Activated T-cell treated with anti-CD3 and anti-CD28 coated beads, Interleukin-2, amount 50 U/mL, for 24 hours (primary cell): ENCODE results near the gene RBMY1A1.
"Not testable (repeated sequence)": the region's sequence is repeated elsewhere in the genome, so short reads cannot be mapped to it uniquely, and the experiment has no call there.

Experiments
- DNase-seq: peaks from one replicate; pipeline ENCODE4 v3.0.0-alpha.2; 2020
- H3K27ac Mint-ChIP-seq: 2 replicates; pipeline ENCODE4 v1.8.0; 2020; ENCODE audit warnings: mild to moderate bottlenecking, mixed read lengths
- H3K27me3 Mint-ChIP-seq: 2 replicates; pipeline ENCODE4 v1.8.0; 2020; ENCODE audit warnings: mixed read lengths
- H3K36me3 Mint-ChIP-seq: 2 replicates; pipeline ENCODE4 v1.8.0; 2020; ENCODE audit warnings: low read depth, mixed read lengths
- H3K4me1 Mint-ChIP-seq: 2 replicates; pipeline ENCODE4 v1.8.0; 2020; ENCODE audit warnings: low read depth, mixed read lengths
- H3K4me3 Mint-ChIP-seq: 2 replicates; pipeline ENCODE4 v1.8.0; 2020; ENCODE audit warnings: mild to moderate bottlenecking, moderate library complexity, mixed read lengths
- H3K9me3 Mint-ChIP-seq: 2 replicates; pipeline ENCODE4 v1.8.0; 2020; ENCODE audit warnings: mixed read lengths

The RBMY1A1 gene

GRCh38 chrY:21534579-21534978 lies at the start of gene RBMY1A1:
Gene RBMY1A1, plus strand, starts transcription at chrY:21534879. Its CDS starts 2,013 bp downstream, at chrY:21536892.
- H3K36me3 Mint-ChIP-seq, H3K27ac Mint-ChIP-seq, H3K27me3 Mint-ChIP-seq, DNase-seq, H3K4me1 Mint-ChIP-seq, H3K4me3 Mint-ChIP-seq, H3K9me3 Mint-ChIP-seq: not testable (repeated sequence)

GRCh38 chrY:21511038-21511437 lies 23.6 kb upstream of the RBMY1A1 start, which contains the start of gene RBMY1B:
Gene RBMY1B, plus strand, starts transcription at chrY:21511338. Its CDS starts 2,013 bp downstream, at chrY:21513351.
- H3K4me1 Mint-ChIP-seq, H3K4me3 Mint-ChIP-seq, DNase-seq, H3K36me3 Mint-ChIP-seq, H3K9me3 Mint-ChIP-seq, H3K27ac Mint-ChIP-seq, H3K27me3 Mint-ChIP-seq: not testable (repeated sequence)

- H3K9me3 Mint-ChIP-seq, H3K36me3 Mint-ChIP-seq, H3K4me1 Mint-ChIP-seq, H3K27ac Mint-ChIP-seq, DNase-seq, H3K4me3 Mint-ChIP-seq, H3K27me3 Mint-ChIP-seq: not testable (repeated sequence)
Observed at GRCh38 chrY:21559316-21559984, 24.8 kb downstream of the RBMY1A1 start.

- Mint-ChIP-seq H3K27ac (no peak overlapping the region), H3K4me3 (no peak overlapping the region), H3K9me3 (no peaks in the 10 kb centered on the region), H3K27me3 (no peaks in the 10 kb centered on the region), H3K36me3 (no peaks in the 10 kb centered on the region), H3K4me1 (no peaks in the 10 kb centered on the region)
- no peak for DNase-seq
Observed at GRCh38 chrY:21585449-21585848, 50.8 kb downstream of the RBMY1A1 start.

GRCh38 chrY:21586454-21586853 lies 51.8 kb downstream of the RBMY1A1 start:
- H3K9me3 Mint-ChIP-seq, H3K4me3 Mint-ChIP-seq, DNase-seq, H3K4me1 Mint-ChIP-seq, H3K36me3 Mint-ChIP-seq, H3K27me3 Mint-ChIP-seq, H3K27ac Mint-ChIP-seq: not testable (repeated sequence)

- H3K4me1 Mint-ChIP-seq, result no peaks in the 10 kb centered on the region
- no peak overlapping the region for H3K4me3 Mint-ChIP-seq
- no peak for DNase-seq
- H3K27ac Mint-ChIP-seq, result no peak overlapping the region
- no peaks in the 10 kb centered on the region for H3K36me3 Mint-ChIP-seq
- H3K9me3 Mint-ChIP-seq, result no peaks in the 10 kb centered on the region
- no peaks in the 10 kb centered on the region for H3K27me3 Mint-ChIP-seq
Observed at GRCh38 chrY:21592059-21592458, 57.4 kb downstream of the RBMY1A1 start.

GRCh38 chrY:21596287-21596686 lies 61.6 kb downstream of the RBMY1A1 start:
- H3K27ac Mint-ChIP-seq, H3K36me3 Mint-ChIP-seq, H3K27me3 Mint-ChIP-seq, H3K4me3 Mint-ChIP-seq, H3K9me3 Mint-ChIP-seq, H3K4me1 Mint-ChIP-seq, DNase-seq: not testable (repeated sequence)
